Vagina (tissue), 2 donors: ENCODE data around the gene CASKIN2.

ENCODE experiments used
- POLR2A ChIP-seq, 2 donors: fragments of 450-650 bp; IDR thresholded peaks; one replicate each; pipeline ENCODE4 v1.6.1; 2017; ENCODE audit warnings: antibody characterized with exemption in 2 of 2, mild to moderate bottlenecking in 2 of 2, moderate library complexity in 2 of 2
- TF ChIP-seq, protein P1 (sequence below), 3 experiments: fragments of 450-650 bp in 2 of 3; fragments of 200-600 bp in 1 of 3; sonication (generic) in 1 of 3; IDR thresholded peaks; one replicate each; pipeline ENCODE4 v1.5.1; 2017 to 2019; ENCODE audit warnings: antibody characterized with exemption in 3 of 3, mild to moderate bottlenecking in 2 of 3, moderate library complexity in 2 of 3

- TF ChIP-seq, protein P1, sequence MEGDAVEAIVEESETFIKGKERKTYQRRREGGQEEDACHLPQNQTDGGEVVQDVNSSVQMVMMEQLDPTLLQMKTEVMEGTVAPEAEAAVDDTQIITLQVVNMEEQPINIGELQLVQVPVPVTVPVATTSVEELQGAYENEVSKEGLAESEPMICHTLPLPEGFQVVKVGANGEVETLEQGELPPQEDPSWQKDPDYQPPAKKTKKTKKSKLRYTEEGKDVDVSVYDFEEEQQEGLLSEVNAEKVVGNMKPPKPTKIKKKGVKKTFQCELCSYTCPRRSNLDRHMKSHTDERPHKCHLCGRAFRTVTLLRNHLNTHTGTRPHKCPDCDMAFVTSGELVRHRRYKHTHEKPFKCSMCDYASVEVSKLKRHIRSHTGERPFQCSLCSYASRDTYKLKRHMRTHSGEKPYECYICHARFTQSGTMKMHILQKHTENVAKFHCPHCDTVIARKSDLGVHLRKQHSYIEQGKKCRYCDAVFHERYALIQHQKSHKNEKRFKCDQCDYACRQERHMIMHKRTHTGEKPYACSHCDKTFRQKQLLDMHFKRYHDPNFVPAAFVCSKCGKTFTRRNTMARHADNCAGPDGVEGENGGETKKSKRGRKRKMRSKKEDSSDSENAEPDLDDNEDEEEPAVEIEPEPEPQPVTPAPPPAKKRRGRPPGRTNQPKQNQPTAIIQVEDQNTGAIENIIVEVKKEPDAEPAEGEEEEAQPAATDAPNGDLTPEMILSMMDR (IDR thresholded peaks at IDR 0.05) = no peak
- TF ChIP-seq POLR2A (IDR thresholded peaks at IDR 0.05) = no peak
Observed at GRCh38 chr17:75501378-75502071, 13.8 kb downstream of the CASKIN2 start.
